Epithelial cell of esophagus (primary cell): ENCODE measurements around the gene SMG6.
A peak's percentile ranks its signal among the peaks of the same experiment; 100 is the strongest.

ENCODE experiments used
- DNase-seq: peaks from one replicate; pipeline ENCODE4 v3.0.0; 2010; ENCODE audit warnings: low read depth
- H3K4me3 ChIP-seq: 2 replicates; pipeline ENCODE4 v1.5.1; 2011; ENCODE audit warnings: mild to moderate bottlenecking, low read length, control low read depth
- TF ChIP-seq, protein P1 (sequence below): IDR thresholded peaks from 2 replicates; pipeline ENCODE4 v1.5.1; 2011; ENCODE audit warnings: low read depth, mild to moderate bottlenecking, low read length, control low read depth, inconsistent platforms; ENCODE audit not compliant: insufficient read depth; ENCODE audit errors: missing control alignments

SMG6 gene

DNA sequence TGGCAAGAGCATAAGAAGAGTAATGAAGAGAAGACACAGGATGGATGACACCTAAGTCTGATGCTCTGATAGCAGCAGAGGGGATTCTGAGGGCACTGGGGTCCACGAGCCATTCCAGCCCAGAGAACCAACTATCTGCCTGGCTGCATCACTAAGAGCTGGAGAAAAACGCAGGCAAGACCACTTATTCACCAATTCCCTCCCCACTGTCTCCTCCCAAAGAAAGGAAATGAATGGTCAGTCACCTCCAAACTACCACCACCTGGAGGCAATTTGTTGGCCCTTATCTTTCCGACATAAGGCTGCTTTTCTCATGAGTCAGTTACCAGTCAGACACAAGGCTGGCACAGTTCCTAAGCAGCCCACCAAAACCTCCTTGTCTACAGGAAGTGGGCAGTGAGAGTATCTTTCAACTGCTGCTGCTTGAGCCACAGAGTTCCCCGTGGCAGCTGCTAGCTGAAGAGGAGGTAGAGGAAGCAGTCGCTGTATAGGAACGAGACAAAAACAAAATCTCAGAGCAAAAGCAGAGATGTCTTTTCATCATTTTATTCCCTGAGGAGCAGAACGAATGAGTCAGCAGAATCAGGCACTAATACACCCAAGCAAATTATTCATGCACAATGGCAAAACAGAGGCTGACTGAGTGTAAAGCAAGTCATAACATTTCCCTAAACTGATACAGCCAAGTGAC lies 111.1 kb downstream of the SMG6 start:
- no peak overlapping the region for H3K4me3 ChIP-seq
- TF ChIP-seq, protein P1, sequence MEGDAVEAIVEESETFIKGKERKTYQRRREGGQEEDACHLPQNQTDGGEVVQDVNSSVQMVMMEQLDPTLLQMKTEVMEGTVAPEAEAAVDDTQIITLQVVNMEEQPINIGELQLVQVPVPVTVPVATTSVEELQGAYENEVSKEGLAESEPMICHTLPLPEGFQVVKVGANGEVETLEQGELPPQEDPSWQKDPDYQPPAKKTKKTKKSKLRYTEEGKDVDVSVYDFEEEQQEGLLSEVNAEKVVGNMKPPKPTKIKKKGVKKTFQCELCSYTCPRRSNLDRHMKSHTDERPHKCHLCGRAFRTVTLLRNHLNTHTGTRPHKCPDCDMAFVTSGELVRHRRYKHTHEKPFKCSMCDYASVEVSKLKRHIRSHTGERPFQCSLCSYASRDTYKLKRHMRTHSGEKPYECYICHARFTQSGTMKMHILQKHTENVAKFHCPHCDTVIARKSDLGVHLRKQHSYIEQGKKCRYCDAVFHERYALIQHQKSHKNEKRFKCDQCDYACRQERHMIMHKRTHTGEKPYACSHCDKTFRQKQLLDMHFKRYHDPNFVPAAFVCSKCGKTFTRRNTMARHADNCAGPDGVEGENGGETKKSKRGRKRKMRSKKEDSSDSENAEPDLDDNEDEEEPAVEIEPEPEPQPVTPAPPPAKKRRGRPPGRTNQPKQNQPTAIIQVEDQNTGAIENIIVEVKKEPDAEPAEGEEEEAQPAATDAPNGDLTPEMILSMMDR: no peak
- peak; percentile 88 for DNase-seq

DNA sequence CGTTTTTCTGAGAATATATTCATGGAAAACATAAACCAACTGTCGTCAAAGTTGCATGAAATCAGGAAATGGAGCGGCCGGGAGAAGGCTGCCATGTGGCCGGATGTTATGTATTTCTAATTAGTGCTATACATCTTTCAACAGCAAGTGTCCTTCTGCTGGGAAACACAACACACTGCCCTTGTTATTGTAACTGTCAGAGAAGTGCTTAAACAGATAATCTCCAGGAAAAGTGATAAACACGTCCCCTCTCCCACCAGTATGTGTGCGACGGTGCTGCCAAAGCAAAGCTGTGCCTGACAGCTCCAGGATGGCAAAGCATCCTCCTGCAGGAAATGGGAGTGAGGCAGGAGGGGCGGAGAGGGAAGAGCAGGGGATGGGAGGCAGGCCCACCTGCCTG lies 111.8 kb downstream of the SMG6 start:
- TF ChIP-seq, protein P1: no peak
- DNase-seq: no peak
- H3K4me3 ChIP-seq: no peak overlapping the region

DNA sequence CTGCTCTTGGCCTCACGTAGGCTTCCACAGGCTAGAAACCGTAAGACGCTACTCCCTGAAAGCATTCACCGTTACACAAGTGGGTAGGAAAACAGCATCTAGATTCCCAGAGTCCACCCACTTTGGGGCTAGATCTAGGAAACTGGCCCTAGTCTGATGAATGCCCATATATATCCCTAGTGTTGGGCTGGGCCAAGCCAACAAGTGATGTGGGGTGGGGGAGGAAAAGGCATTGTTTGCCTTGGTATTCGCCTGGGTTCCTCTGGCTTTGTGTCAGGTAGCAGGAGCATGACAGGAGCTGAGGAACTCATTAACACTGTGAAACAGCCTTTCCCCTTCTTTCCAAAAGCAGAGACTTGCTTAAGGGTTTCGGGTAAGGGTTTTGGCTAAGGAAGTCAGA lies 112.4 kb downstream of the SMG6 start:
- TF ChIP-seq, protein P1: no peak
- no peak for DNase-seq
- H3K4me3 ChIP-seq: no peak overlapping the region

DNA sequence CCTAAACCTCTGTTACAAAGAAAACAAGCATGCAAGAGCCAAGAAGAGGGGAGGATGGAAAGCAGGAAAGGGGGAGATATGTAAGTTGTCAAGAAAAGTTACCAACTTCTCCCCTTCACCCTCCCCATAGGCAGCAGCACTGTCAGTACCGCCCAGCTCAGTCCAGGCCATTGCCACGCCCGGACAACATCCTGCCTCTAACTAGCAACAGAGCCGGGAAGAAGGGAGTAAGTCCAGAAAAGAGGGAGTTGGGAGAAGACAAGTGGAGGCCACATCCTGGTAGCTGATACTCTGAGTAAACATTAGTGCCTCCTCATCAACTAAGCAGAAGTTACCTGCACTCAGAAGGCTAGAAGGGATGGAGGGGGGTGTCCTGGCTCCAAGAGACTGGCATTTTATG lies 113.6 kb downstream of the SMG6 start:
- H3K4me3 ChIP-seq: no peak overlapping the region
- peak; percentile 45 for DNase-seq
- TF ChIP-seq, protein P1: no peak

DNA sequence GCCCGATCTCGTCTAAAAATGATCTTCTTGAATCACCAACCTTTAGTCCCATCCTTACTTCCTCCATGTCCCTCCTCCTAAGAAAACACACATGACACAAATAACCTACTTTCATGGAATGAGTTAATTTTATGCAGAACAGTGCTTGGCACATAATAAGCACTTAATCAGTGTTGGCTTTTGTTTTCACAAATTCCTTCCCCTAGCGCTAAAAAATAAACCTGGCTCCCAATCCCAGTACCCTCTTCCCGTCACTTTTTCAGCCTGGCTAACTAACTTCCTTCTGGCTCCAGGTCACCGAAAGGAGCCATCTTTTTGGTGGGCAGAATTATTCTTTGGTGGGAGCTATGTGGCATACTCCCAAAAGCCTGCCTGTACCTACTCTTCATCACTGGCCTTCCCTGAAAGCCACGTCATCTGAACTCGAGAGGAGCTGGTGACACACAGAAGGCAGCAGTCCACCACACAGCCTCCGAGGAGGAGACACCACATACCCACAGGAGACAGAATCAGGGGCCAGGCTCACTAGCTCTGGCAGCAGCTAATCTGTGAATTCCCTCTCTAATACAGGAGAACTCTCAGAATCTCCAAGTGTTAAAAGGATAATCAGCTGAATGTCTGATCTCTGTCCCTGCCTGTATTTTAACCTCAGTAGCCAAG lies 114.5 kb downstream of the SMG6 start:
- TF ChIP-seq, protein P1: no peak
- no peak overlapping the region for H3K4me3 ChIP-seq
- no peak for DNase-seq

DNA sequence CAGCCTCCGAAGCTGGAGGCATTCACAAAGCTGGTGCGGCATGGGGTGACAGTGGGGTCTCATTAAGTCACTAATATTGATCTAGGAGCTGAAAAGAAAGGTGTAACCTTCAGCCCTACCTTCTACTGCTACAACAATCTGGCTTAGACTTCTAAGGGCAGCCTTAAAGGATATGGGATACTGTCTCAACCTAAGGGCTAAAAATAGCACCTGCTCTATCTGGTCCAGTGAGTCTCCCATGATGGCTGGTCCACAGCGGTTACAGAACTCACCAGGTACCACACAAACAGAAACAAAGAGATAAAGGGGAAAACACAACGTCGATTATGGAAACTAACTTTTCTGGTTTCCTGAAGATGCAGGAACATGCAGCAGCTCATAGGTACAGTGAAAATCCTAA lies 115.8 kb downstream of the SMG6 start:
- TF ChIP-seq, protein P1: no peak
- H3K4me3 ChIP-seq: no peak overlapping the region
- no peak for DNase-seq

DNA sequence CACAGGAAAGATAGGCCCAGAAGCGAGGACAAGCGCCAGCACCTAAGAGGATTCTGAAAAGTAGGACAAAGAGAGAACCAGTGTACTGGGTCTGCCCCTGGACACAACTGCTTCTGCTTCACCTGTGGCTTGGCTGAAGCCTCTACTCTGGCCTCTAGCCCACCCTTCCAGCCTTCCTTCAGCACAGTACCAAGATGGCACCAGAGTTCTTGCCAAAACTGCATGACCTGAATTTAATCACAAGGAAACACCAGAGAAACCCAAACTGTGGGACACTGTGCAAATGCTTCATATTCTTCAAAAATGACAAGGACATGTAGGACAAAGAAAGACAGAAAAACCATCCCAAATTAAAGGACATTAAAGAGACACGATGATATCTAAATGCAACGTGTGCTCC lies 116.6 kb downstream of the SMG6 start:
- no peak for DNase-seq
- TF ChIP-seq, protein P1: no peak
- no peak overlapping the region for H3K4me3 ChIP-seq
